ENCODE results near the gene FBXO21.
A peak's percentile ranks its signal among the peaks of the same experiment; 100 is the strongest.
"Not testable (repeated sequence)": the region's sequence is repeated elsewhere in the genome, so short reads cannot be mapped to it uniquely, and the experiment has no call there.

FBXO21 gene

GRCh38 chr12:117207675-117208074, 17.4 kb upstream of the FBXO21 start:
- H3K4me3 ChIP-seq, result no peak overlapping the region
- H3K36me3 ChIP-seq, result no peaks in the 10 kb centered on the region
- H3K4me1 ChIP-seq, result peaks cover 2 to 7% (median 5%) of the 10 kb centered on the region in 10 experiments; a peak in 16 of 20 replicates
- no peak overlapping the region for H3K4me2 ChIP-seq
- TF ChIP-seq Cebpa-rat (IDR thresholded peaks at IDR 0.05), result no peak
- no peak overlapping the region for H3K9ac ChIP-seq
- no peaks in the 10 kb centered on the region for H3K27me3 ChIP-seq
- no peaks in the 10 kb centered on the region for H3K9me3 ChIP-seq (replicated peaks in 1 of 11)
- no peak overlapping the region for H3K27ac ChIP-seq
- no peaks in the 10 kb centered on the region for H4K20me1 ChIP-seq

DNA sequence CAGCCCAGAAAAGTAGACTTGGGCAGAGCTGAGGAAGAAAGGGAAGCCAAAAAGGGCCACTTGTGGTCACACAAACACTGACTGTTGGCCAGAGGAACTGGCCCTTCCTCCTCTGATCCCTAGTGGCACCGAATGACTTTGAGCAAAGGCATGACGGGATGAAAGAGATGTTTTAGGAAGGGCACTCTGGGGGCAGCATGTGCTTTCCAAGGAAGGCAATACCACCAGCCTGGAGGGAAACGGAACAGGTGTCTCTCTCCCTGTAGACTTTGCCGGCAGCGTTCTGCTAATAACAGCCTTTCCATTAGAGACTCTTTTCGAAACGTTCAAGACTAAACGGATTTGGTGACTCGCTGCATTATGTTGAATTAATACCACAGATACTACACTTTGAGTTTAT, 12.3 kb upstream of the FBXO21 start:
- TF ChIP-seq Cebpa-rat (IDR thresholded peaks at IDR 0.05), result no peak
- peak overlapping the region; percentile 13 to 65 (median 49); a peak in 18 of 22 replicates for H3K4me2 ChIP-seq
- no peaks in the 10 kb centered on the region for H4K20me1 ChIP-seq
- H3K9me3 ChIP-seq (replicated peaks in 1 of 11), result peaks cover 0 to 8% (median 4%) of the 10 kb centered on the region in 11 experiments; a peak in 7 of 22 replicates
- no peaks in the 10 kb centered on the region for H3K27me3 ChIP-seq
- H3K36me3 ChIP-seq, result no peaks in the 10 kb centered on the region
- peaks cover 6 to 23% (median 12%) of the 10 kb centered on the region in 10 experiments for H3K4me1 ChIP-seq
- no peak overlapping the region for H3K4me3 ChIP-seq
- H3K9ac ChIP-seq, result no peak overlapping the region
- H3K27ac ChIP-seq, result no peak overlapping the region

- Histone ChIP-seq H3K9ac (no peak overlapping the region), H3K4me2 (peak overlapping the region in 10 of 11 experiments; percentile 13 to 65 (median 51); a peak in 13 of 22 replicates), H3K27me3 (no peaks in the 10 kb centered on the region), H3K9me3 (replicated peaks in 1 of 11) (peaks cover 0 to 8% (median 4%) of the 10 kb centered on the region in 11 experiments; a peak in 7 of 22 replicates), H3K27ac (no peak overlapping the region), H3K36me3 (no peaks in the 10 kb centered on the region), H3K4me1 (peaks cover 6 to 23% (median 12%) of the 10 kb centered on the region in 10 experiments), H4K20me1 (no peaks in the 10 kb centered on the region), H3K4me3 (no peak overlapping the region)
- no peak for TF ChIP-seq Cebpa-rat (IDR thresholded peaks at IDR 0.05)
Observed at GRCh38 chr12:117202033-117202432, 11.8 kb upstream of the FBXO21 start.

- not testable (repeated sequence) for H3K27me3 ChIP-seq; H3K9ac ChIP-seq; H3K27ac ChIP-seq; H3K9me3 ChIP-seq (replicated peaks in 1 of 11); H3K36me3 ChIP-seq; H3K4me3 ChIP-seq; H4K20me1 ChIP-seq
- Histone ChIP-seq H3K4me2 (peak overlapping the region in 3 of 11 experiments; percentile 43 to 76 (median 67); a peak in 6 of 22 replicates), H3K4me1 (peaks cover 6 to 23% (median 12%) of the 10 kb centered on the region in 10 experiments)
Observed at GRCh38 chr12:117199956-117200744, 9.9 kb upstream of the FBXO21 start.

DNA sequence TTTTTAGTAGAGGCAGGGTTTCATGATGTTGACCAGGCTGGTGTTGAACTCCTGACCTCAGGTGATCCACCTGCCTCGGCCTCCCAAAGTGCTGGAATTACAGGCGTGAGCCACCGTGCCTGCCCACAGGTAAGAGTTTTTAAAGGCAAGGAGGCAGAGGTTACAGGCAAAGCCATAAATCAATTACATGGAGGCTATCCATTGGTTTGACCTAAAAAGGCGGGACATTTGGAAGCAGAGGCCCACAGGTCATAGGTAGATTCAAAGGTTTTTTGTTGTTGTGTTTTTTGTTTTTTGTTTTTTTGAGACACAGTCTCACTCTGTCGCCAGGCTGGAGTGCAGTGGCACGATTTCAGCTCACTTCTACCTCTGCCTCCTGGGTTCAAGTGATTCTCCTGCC, 6.1 kb upstream of the FBXO21 start:
- H3K9ac ChIP-seq; H3K9me3 ChIP-seq (replicated peaks in 1 of 11); H3K4me3 ChIP-seq; H3K27me3 ChIP-seq; H3K27ac ChIP-seq; H3K4me2 ChIP-seq; H4K20me1 ChIP-seq; H3K36me3 ChIP-seq: not testable (repeated sequence)
- H3K4me1 ChIP-seq, result peaks cover 0 to 13% (median 0%) of the 10 kb centered on the region in 10 experiments; a peak in 8 of 20 replicates

DNA sequence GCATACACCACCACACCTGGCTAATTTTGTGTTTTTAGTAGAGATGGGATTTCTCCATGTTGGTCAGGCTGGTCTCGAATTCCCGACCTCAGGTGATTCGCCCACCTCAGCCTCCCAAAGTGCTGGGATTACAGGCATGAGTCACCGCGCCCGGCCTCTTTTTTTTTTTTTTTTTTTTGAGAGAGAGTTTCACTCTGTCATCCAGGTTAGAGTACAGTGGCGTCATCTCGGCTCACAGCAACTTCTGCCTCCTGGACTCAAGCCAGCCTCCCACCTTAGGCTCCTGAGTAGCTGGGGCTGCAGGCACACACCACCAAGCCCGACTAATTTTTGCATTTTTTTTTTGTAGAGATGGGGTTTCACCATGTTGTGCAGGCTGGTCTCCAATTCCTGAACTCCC, 4.8 kb upstream of the FBXO21 start:
- H3K27me3 ChIP-seq; H3K9me3 ChIP-seq (replicated peaks in 1 of 11); H3K4me3 ChIP-seq; H4K20me1 ChIP-seq; H3K36me3 ChIP-seq; H3K4me2 ChIP-seq; H3K27ac ChIP-seq; H3K9ac ChIP-seq: not testable (repeated sequence)
- peaks cover 0 to 13% (median 4%) of the 10 kb centered on the region in 10 experiments; a peak in 12 of 20 replicates for H3K4me1 ChIP-seq

DNA sequence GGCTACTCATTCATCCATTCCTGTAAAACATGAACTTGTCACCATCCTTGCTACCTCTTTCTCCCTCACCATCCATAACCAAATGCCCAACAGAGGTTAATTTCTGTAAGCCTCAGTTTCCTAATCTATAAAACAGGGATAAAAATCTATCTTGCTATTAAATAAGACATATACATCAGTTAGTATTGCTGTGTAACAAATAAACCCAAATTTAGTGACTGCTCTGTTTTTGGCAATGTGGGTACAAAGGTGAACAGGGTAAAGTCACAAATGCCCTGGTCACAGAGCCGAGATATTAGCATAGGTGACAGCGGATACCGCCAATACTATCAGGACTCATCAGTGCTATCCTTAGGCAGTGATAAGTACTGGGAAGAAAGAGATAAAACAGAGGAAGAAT, 3.6 kb upstream of the FBXO21 start:
- Histone ChIP-seq H3K27ac (no peak overlapping the region), H4K20me1 (peaks cover 0 to 9% (median 6%) of the 10 kb centered on the region in 11 experiments; a peak in 15 of 22 replicates), H3K4me3 (no peak overlapping the region), H3K36me3 (peaks cover 0 to 3% (median 0%) of the 10 kb centered on the region in 11 experiments; a peak in 3 of 22 replicates), H3K4me1 (peaks cover 6 to 11% (median 8%) of the 10 kb centered on the region in 10 experiments), H3K9me3 (replicated peaks in 1 of 11) (peaks cover 0 to 8% (median 5%) of the 10 kb centered on the region in 11 experiments; a peak in 1 of 22 replicates), H3K27me3 (no peaks in the 10 kb centered on the region), H3K9ac (no peak overlapping the region), H3K4me2 (no peak overlapping the region)
- no peak for TF ChIP-seq Cebpa-rat (IDR thresholded peaks at IDR 0.05)

- peaks cover 0 to 15% (median 10%) of the 10 kb centered on the region in 11 experiments; a peak in 16 of 22 replicates for H3K36me3 ChIP-seq
- H3K9me3 ChIP-seq (replicated peaks in 1 of 11); H3K4me2 ChIP-seq; H3K4me3 ChIP-seq; H3K27me3 ChIP-seq; H3K27ac ChIP-seq; H3K9ac ChIP-seq: not testable (repeated sequence)
- peaks cover 13 to 20% (median 16%) of the 10 kb centered on the region in 10 experiments for H3K4me1 ChIP-seq
- H4K20me1 ChIP-seq, result peaks cover 0 to 22% (median 16%) of the 10 kb centered on the region in 11 experiments; a peak in 15 of 22 replicates
Observed at GRCh38 chr12:117192581-117192980, 2.3 kb upstream of the FBXO21 start.

DNA sequence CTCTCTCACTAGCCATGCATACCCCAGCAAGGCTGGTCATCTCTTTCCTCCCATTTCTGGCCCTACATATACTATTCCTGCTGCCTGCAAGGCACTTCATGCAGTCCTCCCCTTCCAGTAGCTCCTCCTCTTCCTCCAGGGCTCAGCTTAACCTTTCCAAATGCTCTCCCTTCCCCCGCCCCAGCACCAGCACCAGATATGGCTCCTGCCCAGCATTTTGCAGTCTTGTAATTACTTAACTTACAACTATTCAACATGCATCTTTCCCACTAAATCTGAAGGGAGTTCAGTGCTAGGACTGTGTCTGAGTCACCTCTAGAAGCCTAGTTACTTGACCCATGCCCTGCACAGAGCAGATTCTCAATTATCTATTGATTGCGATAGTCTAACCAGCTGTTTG, 1.8 kb upstream of the FBXO21 start:
- Histone ChIP-seq H3K9ac (no peak overlapping the region), H3K4me2 (no peak overlapping the region), H3K4me1 (peaks cover 13 to 20% (median 16%) of the 10 kb centered on the region in 10 experiments), H3K27me3 (no peaks in the 10 kb centered on the region), H4K20me1 (peaks cover 0 to 26% (median 16%) of the 10 kb centered on the region in 11 experiments; a peak in 15 of 22 replicates), H3K27ac (no peak overlapping the region), H3K4me3 (no peak overlapping the region), H3K9me3 (replicated peaks in 1 of 11) (peaks cover 0 to 8% (median 5%) of the 10 kb centered on the region in 11 experiments; a peak in 1 of 22 replicates), H3K36me3 (peaks cover 0 to 20% (median 15%) of the 10 kb centered on the region in 11 experiments; a peak in 18 of 22 replicates)
- TF ChIP-seq Cebpa-rat (IDR thresholded peaks at IDR 0.05), result no peak

Data from BLaER1 treated with 17β-estradiol and CSF1 and Interleukin-3, amounts not matched to agents 10 nM and 100 nM (cell line).